Measurements from ENCODE around the gene TUBB6.

- TF ChIP-seq POLR2A (IDR thresholded peaks at IDR 0.05; ENCODE audit: extremely low read depth, insufficient read length) (no peak), MYC (IDR thresholded peaks at IDR 0.05; ENCODE audit: low read depth, low read length) (no peak)
- TF ChIP-seq, protein P1, sequence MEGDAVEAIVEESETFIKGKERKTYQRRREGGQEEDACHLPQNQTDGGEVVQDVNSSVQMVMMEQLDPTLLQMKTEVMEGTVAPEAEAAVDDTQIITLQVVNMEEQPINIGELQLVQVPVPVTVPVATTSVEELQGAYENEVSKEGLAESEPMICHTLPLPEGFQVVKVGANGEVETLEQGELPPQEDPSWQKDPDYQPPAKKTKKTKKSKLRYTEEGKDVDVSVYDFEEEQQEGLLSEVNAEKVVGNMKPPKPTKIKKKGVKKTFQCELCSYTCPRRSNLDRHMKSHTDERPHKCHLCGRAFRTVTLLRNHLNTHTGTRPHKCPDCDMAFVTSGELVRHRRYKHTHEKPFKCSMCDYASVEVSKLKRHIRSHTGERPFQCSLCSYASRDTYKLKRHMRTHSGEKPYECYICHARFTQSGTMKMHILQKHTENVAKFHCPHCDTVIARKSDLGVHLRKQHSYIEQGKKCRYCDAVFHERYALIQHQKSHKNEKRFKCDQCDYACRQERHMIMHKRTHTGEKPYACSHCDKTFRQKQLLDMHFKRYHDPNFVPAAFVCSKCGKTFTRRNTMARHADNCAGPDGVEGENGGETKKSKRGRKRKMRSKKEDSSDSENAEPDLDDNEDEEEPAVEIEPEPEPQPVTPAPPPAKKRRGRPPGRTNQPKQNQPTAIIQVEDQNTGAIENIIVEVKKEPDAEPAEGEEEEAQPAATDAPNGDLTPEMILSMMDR (IDR thresholded peaks at IDR 0.05; ENCODE audit: low read depth, low read length): no peak
Observed at GRCh38 chr18:12324991-12325725, 17.1 kb downstream of the TUBB6 start.
